Duodenal mucosa (tissue), 2 donors: Measurements from ENCODE around the gene TGFBR3.
"Not testable (repeated sequence)": the region's sequence is repeated elsewhere in the genome, so short reads cannot be mapped to it uniquely, and the experiment has no call there.

Experiments used
- H3K27ac ChIP-seq: one replicate; pipeline ENCODE4 v1.7.0; 2013; ENCODE audit warnings: low read depth, low read length
- H3K27me3 ChIP-seq, 2 donors: one replicate each; pipeline ENCODE4 v1.7.0; 2013; ENCODE audit warnings: low read length in 2 of 2, control low read depth in 1 of 2; ENCODE audit not compliant: insufficient read depth in 2 of 2, control insufficient read depth in 1 of 2
- H3K36me3 ChIP-seq, 2 donors: one replicate each; pipeline ENCODE4 v1.7.0; 2013; ENCODE audit warnings: low read length in 2 of 2, control low read depth in 1 of 2; ENCODE audit not compliant: insufficient read depth in 2 of 2, control insufficient read depth in 1 of 2
- H3K4me1 ChIP-seq, 2 donors: one replicate each; pipeline ENCODE4 v1.7.0; 2013; ENCODE audit warnings: low read length in 2 of 2, control low read depth in 1 of 2; ENCODE audit not compliant: insufficient read depth in 2 of 2, control insufficient read depth in 1 of 2
- H3K4me3 ChIP-seq, 2 donors: one replicate each; pipeline ENCODE4 v1.7.0; 2013; ENCODE audit warnings: low read length in 2 of 2, low read depth in 1 of 2
- H3K9ac ChIP-seq, 2 donors: one replicate each; pipeline ENCODE4 v1.7.0; 2013; ENCODE audit warnings: low read length in 2 of 2, low read depth in 1 of 2
- H3K9me3 ChIP-seq, 2 donors: one replicate each; pipeline ENCODE4 v1.7.0; 2013; ENCODE audit warnings: low read length in 2 of 2, control low read depth in 1 of 2; ENCODE audit not compliant: control insufficient read depth in 1 of 2

Gene TGFBR3

GRCh38 chr1:91836331-91837040, 49.5 kb downstream of the TGFBR3 start:
- H3K36me3 ChIP-seq: no peaks in the 10 kb centered on the region
- no peaks in the 10 kb centered on the region for H3K9me3 ChIP-seq
- H3K27me3 ChIP-seq: no peaks in the 10 kb centered on the region
- H3K4me1 ChIP-seq: peaks cover 2 to 9% of the 10 kb centered on the region in 2 donors
- no peak overlapping the region for H3K27ac ChIP-seq
- no peak overlapping the region for H3K9ac ChIP-seq
- no peak overlapping the region for H3K4me3 ChIP-seq

GRCh38 chr1:91835087-91835521, 50.8 kb downstream of the TGFBR3 start:
- peaks cover 16 to 22% of the 10 kb centered on the region in 2 donors for H3K4me1 ChIP-seq
- H3K36me3 ChIP-seq: no peaks in the 10 kb centered on the region
- no peaks in the 10 kb centered on the region for H3K27me3 ChIP-seq
- H3K27ac ChIP-seq: no peak overlapping the region
- H3K9ac ChIP-seq: no peak overlapping the region
- H3K4me3 ChIP-seq: no peak overlapping the region
- H3K9me3 ChIP-seq: no peaks in the 10 kb centered on the region

GRCh38 chr1:91834549-91834948, 51.4 kb downstream of the TGFBR3 start:
- H3K27ac ChIP-seq, H3K4me3 ChIP-seq, H3K27me3 ChIP-seq, H3K36me3 ChIP-seq, H3K9me3 ChIP-seq, H3K9ac ChIP-seq: not testable (repeated sequence)
- H3K4me1 ChIP-seq: peaks cover 19 to 25% of the 10 kb centered on the region in 2 donors

GRCh38 chr1:91833946-91834345, 52.0 kb downstream of the TGFBR3 start:
- Histone ChIP-seq H3K36me3 (no peaks in the 10 kb centered on the region), H3K27me3 (no peaks in the 10 kb centered on the region), H3K4me3 (no peak overlapping the region), H3K9me3 (no peaks in the 10 kb centered on the region), H3K4me1 (peaks cover 20 to 26% of the 10 kb centered on the region in 2 donors), H3K9ac (no peak overlapping the region), H3K27ac (no peak overlapping the region)

- Histone ChIP-seq H3K27ac (no peak overlapping the region), H3K4me1 (peaks cover 42 to 45% of the 10 kb centered on the region in 2 donors), H3K9ac (no peak overlapping the region)
Observed at GRCh38 chr1:91831132-91831930, 54.6 kb downstream of the TGFBR3 start.

GRCh38 chr1:91830242-91831131, 55.5 kb downstream of the TGFBR3 start:
- Histone ChIP-seq H3K36me3 (no peaks in the 10 kb centered on the region), H3K9ac (no peak overlapping the region), H3K27ac (peak overlapping the region; percentile 38), H3K4me3 (peak overlapping the region in 1 of 2 donors; percentile 22), H3K27me3 (no peaks in the 10 kb centered on the region), H3K4me1 (peaks cover 42 to 45% of the 10 kb centered on the region in 2 donors), H3K9me3 (no peaks in the 10 kb centered on the region)

More at GRCh38 chr1:91831132-91831930, 54.6 kb downstream of the TGFBR3 start:
- Histone ChIP-seq H3K9me3 (no peaks in the 10 kb centered on the region), H3K27me3 (no peaks in the 10 kb centered on the region), H3K4me3 (peak overlapping the region in 1 of 2 donors; percentile 8), H3K36me3 (no peaks in the 10 kb centered on the region)

- H3K27me3 ChIP-seq: no peaks in the 10 kb centered on the region
- no peaks in the 10 kb centered on the region for H3K9me3 ChIP-seq
- no peak overlapping the region for H3K9ac ChIP-seq
- no peak overlapping the region for H3K4me3 ChIP-seq
- no peaks in the 10 kb centered on the region for H3K36me3 ChIP-seq
- H3K27ac ChIP-seq: no peak overlapping the region
- H3K4me1 ChIP-seq: peaks cover 39 to 42% of the 10 kb centered on the region in 2 donors
Observed at GRCh38 chr1:91829293-91830153, 56.4 kb downstream of the TGFBR3 start.

GRCh38 chr1:91828583-91829281, 57.2 kb downstream of the TGFBR3 start:
- no peak overlapping the region for H3K4me3 ChIP-seq
- no peaks in the 10 kb centered on the region for H3K9me3 ChIP-seq
- H3K4me1 ChIP-seq: peaks cover 39 to 42% of the 10 kb centered on the region in 2 donors
- no peaks in the 10 kb centered on the region for H3K36me3 ChIP-seq
- no peak overlapping the region for H3K9ac ChIP-seq
- H3K27me3 ChIP-seq: no peaks in the 10 kb centered on the region
- no peak overlapping the region for H3K27ac ChIP-seq
